HG03103 (cell line): ENCODE measurements around the gene LRRK1.
"Not testable (repeated sequence)": the region's sequence is repeated elsewhere in the genome, so short reads cannot be mapped to it uniquely, and the experiment has no call there.

ENCODE experiments used
- ATAC-seq: cut with Tn5 transposase; IDR thresholded peaks from one replicate; pipeline ENCODE4 v1.9.1; 2021; ENCODE audit warnings: low read depth; ENCODE audit not compliant: unreplicated experiment

The LRRK1 gene

DNA sequence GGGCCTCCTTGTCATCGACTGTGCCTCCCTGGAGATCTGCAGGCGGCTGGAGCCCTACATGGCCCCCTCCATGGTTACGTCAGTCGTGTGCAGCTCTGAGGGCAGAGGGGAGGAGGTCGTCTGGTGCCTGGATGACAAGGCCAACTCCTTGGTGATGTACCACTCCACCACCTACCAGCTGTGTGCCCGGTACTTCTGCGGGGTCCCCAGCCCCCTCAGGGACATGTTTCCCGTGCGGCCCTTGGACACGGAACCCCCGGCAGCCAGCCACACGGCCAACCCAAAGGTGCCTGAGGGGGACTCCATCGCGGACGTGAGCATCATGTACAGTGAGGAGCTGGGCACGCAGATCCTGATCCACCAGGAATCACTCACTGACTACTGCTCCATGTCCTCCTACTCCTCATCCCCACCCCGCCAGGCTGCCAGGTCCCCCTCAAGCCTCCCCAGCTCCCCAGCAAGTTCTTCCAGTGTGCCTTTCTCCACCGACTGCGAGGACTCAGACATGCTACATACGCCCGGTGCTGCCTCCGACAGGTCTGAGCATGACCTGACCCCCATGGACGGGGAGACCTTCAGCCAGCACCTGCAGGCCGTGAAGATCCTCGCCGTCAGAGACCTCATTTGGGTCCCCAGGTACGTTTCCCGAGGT lies 146.5 kb downstream of the LRRK1 start:
- no peak for ATAC-seq

DNA sequence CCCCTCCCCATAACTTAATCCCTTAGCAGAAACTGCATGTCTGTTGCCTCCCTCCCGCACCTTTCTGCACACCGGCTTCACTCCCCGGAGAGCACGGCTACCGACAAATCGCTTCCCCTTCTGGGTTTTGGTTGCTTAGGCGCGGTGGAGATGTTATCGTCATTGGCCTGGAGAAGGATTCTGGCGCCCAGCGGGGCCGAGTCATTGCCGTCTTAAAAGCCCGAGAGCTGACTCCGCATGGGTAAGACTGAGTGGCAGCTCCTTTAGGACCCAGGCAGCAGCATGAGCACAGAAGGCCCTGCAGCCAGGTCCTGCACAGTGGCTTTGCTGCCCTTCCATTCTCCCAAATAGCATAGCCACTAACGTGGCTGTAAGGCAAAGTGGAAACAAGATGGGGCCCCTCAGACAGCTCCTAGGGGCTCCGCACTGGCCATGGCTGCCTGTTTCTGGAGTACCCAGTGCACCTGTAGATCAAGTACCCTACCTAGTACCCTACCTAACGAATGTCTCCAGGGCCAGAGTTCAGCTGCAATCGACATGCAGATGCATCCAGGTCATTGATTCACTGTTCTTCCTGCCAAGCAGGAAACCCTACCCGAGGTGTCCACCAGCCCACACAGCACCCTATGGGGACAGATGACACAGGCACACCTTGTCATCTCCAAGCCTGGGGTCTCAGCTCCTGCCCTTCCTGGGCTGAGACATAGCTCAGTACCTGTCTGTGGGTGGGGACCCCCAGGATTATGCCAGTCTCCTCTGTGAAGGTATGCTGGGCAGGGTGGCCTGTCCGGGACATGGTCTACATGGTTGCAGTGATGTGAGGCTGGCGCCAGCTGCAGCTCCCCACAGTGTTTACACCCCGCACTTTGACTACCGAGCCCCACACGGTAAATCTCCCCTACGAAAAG lies 147.6 kb downstream of the LRRK1 start:
- no peak for ATAC-seq

DNA sequence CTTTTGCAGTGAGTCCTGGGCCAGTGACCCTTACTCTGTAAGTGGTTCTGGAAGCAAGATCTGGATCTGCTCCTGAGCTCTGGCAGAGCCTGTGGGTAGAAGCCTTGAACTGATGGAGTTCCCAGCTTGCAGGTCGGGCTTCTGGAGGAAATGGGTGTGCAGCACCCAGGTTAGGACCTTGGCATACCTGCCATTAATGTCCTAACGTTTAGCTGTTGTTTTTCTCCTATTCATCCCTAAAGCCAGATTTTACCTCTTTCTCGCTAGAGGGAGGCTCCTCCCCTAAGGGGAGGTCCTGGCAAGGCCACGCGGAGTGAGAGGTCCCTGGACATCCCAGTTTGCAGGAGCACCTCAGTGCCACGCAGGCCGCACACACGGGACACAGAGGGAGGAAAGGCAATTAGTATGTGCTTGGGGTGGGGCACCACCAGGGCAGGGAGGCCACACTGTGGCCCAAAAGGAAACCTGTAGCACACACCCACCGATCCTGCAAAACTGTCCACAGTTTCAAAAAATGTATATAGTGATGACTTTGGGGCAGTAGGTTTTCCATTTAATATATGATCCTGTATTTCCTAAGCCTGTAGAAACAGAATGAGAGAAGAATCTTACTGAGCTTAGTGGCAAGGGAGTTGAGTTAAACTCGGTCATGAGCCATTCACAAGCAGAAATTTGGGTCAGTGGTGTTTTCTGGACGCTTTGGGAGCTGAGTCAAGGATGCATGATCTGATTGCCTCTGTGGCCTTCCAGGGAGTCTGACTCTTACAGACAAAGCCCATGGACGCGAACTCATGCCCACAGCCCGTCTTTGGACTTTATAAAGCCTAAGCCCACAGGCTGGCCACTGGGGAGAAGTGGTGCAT lies 148.7 kb downstream of the LRRK1 start:
- no peak for ATAC-seq

DNA sequence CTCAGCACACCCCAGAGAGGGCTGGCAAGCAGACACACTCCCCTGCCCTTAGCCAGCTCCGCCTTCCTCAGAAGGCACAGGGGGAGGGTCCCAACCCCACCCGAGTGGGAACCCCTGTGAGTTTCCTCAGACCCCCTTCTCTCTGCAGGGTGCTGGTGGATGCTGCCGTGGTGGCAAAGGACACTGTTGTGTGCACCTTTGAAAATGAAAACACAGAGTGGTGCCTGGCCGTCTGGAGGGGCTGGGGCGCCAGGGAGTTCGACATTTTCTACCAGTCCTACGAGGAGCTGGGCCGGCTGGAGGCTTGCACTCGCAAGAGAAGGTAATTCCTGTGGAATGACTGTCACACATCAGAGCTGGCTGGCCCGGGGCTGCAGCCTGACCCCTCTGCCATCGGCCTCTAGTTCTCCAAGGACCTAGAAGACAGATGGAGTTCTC lies 149.4 kb downstream of the LRRK1 start:
- ATAC-seq = no peak

DNA sequence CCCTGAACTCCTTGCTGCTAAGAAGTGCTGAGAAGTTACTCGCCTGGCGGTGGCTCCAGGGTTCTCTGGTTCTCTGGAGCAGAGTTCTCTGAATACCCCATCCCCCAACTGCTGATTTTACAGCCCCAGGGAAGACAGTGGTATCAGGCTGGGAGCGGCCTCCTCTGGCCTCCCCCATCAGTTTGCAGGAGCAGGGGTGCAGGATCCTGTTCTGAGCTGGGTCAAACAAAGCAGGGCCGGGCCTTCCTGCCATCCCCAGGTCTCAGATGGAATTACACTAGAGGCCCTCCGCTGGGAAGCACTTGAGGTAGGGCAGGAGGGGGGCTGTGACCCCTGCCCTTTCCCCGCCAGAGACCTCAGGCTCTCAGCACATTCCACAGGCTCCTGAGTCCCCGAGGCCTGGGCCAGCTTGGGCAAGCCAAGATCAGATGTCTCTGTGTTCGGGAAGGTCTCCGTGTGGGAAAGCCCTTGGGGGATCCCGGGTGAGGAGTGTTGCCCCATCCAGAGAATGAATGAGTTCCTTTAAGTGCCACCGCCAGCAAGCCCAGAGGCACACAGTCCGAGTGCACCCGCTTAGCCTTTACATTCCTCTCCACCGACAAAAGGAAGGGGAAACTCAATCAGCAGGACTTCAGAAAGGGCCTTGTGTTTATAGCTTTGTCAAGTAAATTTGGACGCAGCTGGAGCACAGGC lies 149.9 kb downstream of the LRRK1 start:
- ATAC-seq = no peak

DNA sequence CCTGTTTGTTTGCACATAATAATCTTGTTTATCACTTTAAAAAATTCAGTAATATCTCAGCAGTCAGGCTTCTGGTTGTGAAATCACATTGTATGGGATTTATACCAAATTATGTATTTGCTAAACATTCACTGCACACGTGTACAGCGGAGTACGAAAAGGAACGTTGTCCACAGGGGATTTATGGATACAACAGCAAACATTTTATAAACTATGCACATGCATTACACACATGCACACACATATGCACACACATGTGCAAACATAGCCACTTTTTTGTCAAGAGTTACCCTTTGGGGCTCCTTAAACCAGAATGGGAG lies 150.5 kb downstream of the LRRK1 start:
- no peak for ATAC-seq

DNA sequence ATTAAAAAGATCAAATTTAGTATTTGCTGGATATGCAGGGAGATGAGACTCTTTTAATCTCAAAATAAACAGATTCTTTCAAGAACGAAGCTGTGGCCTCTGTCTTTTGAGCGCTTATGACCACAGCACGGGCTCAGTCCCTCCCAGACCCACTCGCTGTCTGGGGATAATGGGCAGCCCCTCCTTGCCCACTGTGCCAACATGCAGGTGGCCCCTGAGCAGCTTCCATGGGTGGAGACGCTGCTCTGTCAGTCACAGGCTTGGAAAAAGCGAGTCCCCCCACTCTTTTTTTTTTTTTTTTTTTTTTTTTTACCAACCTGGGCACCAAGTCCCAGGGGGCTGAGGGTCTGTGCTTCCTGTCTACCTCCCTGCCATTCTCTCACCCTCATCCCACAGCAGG lies 150.9 kb downstream of the LRRK1 start:
- no peak for ATAC-seq

DNA sequence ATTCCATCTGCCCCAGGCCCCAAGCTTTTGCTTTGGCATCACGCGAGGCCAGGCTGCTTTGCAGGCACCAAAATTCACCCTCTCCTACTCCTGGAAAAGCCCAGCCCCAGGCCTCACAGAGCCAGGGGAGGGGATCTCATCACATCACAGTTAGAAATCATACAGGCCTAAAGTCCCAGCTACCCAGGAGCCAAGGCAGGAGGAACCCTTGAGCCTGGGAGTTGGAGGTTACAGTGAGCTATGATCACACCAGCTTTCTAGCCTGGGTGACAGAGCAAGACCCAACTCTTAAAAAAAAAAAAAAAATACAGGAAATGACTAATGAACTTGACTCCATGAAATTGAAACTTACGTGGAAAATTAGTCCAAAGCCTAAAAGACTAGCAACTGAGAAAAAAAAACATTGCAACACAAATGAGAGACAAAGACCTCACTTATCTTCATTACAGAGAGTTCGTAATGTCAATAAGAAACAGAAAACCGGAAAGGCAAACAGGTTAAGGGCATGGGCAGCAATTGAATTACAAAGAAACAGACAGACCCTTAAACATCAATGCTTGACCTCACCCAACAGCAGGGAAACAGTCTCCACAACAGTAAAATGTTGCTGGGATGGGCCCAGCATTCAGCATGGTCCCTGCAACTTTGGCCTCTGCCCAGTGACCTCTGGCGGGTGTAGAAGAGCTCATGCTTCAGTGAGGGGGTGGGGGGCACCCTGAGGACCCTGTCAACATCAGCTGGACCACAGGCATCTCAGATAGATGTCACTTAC lies 151.5 kb downstream of the LRRK1 start:
- ATAC-seq = no peak

DNA sequence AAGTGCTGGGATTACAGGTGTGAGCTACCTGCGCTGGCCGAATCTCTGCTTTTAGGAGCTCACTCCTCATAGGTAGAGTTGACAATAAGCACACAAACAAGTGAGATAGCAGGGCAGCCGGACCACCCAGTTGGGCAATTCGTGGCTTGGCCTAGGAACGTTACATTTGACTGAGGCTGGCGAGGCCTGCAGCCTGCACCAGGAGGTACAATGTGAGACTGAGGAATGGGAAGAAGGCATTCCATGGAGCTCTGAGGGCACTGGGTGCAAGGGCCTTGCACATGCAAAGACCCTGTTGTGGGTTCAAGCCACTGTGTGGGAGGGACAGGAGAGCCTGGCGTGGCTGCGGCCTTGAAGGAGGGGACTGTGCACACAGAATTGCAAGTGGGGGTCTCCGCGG lies 152.5 kb downstream of the LRRK1 start:
- ATAC-seq = no peak

DNA sequence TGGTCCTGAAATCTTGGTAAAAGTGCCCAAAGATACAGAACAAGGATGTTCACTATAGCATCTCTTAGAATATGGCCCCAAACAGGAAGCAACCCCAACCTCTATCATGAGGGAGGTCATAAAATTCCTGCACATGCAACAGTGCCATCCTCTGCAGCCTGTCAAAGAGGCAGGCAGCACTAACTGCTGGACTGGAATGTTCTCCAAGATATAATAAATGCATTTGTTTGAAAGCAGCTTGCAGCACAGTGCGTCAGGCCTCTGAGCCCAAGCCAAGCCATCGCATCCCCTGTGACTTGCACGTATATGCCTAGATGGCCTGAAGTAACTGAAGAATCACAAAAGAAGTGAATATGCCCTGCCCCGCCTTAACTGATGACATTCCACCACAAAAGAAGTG lies 153.1 kb downstream of the LRRK1 start:
- ATAC-seq = not testable (repeated sequence)

DNA sequence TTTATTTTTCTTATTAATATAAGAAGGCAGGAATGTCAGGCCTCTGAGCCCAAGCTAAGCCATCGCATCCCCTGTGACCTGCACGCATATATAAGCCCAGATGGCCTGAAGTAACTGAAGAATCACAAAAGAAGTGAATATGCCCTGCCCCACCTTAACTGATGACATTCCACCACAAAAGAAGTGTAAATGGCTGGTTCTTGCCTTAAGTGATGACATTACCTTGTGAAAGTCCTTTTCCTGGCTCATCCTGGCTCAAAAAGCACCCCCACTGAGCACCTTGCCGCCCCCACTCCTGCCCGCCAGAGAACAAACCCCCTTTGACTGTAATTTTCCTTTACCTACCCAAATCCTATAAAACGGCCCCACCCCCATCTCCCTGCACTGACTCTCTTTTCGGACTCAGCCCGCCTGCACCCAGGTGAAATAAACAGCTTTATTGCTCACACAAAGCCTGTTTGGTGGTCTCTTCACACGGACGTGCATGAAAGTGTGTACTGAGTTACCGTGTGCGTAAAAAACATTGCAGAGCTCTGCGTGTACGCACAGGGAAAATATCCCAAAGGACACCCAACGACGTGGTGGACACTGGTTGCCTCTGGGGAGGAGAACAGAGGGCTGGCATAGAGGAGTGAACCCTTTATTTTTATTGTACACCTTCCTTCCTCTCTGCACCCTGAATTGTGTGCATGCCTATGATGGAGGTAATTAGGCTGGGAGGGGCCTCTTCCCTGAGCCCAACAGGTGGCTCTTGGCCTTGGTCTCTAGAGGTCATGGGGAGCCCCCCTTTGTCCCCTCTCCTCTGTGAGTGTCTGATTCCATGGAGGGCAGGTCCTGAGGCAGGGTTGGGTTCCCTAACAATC lies 158.9 kb downstream of the LRRK1 start:
- not testable (repeated sequence) for ATAC-seq

DNA sequence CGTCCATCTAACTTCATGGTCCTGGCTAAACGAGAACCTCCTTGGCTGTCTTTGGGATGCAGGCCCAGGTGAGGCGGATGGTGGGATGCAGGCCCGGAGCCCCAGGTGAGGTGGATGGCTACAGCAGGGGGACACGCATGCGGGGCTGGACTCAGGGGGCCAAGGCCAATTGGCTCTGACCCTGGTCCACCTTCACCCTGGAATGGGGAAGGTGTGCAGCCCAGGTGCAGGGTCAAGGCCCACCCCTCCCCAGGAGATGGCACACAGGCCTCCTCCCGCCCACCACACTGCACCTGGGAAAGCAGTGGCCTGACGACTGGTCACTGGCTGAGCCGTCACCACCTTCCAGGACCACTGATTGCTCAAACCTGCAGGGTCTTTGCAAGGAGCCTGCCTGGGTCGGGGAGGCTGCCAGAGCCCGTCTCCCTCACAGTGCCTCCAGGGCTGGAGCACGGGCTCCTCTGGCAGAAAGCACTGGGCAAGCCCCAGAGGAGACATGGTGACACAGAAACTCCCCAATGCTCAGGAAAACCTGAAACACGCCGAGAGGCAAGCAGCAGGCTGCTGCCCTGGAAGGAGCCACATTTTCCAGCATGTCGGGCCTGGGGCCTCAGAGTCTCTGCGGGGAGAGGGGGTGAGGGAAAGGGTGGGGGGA lies 159.6 kb downstream of the LRRK1 start:
- no peak for ATAC-seq

DNA sequence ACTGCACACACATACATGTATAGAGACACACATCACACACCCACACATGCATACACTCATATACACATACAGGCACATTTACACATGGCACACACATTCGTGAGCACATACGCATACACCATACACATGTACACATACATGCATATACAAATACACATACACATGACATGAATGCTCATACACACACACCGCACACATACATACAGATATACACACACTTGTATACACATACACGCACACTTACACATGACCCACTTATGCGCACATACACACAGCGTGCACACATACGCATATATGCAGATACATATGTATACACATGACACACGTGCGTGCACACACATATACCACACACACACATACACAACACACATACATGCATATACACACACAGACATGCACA lies 162.7 kb downstream of the LRRK1 start:
- no peak for ATAC-seq

DNA sequence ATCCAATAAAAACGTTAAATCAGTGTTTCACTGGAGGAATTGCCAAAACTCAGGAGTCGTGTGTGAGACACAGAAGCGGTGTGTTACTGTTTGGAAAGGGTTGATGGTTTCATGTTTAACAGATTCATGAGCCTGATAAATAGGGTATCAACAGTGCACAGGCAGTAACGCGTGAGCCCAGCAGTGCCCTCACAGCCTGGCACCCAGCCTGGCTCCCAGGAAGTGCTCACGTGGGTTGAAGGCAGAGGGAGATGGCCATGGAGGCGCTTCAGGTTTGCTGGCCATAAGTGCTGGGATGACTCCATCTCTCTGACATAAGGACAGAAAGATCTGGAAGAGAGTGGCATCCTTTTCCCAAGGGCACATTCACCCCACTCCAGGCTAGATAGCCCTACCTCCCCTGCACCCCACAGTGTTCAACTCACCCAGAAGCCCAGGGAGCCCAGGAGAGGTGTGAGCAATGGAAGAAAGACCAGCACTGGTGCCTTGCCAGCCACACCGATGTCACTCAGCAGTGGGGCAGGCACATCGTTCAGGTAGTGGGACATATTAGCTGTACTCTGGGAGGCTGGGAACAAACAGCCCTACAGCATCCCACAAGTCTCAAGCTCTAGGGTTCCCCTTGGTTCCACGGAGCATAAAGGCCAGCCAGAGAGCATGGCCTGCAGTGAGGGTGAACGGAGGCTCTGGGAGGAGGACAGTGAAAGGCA lies 164.3 kb downstream of the LRRK1 start:
- no peak for ATAC-seq

DNA sequence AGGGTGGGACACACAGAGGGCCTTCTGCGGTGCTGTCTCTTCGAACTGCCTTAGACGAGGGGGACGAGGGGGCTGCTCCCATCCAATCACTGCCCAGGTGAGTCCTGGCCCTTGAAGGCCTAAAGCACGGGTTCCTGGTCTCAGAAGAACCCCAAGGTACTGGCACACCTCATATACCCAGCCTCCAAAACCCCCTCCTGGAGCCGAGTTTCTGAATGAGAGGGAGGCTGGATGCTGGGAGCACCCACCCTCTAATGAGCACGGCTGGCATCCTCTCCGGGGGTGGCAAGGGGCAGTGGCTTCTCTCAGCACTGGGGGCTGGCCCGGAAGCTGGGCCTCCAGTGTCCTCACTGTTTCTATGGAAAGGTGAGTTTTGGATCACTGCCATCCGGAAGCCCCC lies 165.6 kb downstream of the LRRK1 start:
- no peak for ATAC-seq

DNA sequence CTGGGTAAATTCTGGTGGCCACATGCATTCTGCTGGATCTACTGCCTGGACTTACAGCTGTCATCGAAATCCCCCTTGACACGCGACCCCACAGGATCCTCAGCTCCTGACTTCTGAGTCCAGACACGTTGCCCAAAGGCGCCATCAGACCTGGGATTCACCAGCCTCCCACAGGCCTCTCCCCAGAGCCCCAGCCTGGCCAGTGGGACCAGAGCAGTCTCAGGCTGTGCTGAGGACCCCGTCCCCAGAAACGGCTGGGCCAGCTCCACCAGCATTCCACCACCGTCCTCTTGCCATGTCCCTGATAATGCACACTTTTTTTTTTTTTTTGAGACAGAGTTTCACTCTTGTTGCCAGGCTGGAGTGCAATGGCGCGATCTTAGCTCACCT lies 166.1 kb downstream of the LRRK1 start:
- no peak for ATAC-seq

DNA sequence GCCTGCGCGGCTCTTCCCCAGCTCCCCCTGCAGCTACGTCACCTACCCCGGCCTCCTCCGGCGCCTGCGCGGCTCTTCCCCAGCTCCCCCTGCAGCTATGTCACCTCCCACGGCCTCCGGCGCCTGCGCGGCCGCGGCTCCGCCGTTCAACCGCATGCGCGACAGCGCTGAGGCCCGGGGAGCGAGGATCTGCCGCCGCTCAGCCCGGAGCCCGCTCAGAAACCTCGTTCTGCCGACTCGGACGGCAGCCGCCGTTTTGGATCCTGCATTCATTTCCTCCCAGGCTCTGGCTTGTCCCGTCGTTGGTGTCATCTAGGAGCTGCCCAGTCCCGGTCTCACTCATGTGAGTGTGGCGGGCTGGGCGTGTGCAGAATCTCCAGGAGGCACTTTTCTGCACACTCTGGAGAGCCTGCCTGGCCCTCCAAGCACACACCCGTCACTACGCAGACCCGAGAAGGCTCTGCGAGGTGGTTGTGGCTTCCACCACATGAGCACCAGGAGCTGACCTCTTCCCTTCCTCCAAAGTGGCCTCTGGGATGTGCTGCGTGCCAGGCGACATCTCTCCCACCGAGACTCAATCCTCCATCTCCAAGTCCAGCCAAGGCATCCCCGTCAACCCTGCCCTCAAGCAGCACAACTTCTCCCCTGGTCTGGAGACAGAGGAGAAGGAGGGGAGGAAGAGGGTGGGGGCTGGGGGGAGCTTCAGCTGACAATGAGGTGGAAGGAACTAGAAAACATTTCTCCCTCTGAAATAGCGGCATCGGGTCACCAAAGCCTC lies 167.4 kb downstream of the LRRK1 start:
- ATAC-seq = no peak
